Naive thymus-derived CD8-positive, alpha-beta T cell (primary cell): ENCODE data around the gene CCNB1IP1. TPM values are rescaled to one million over a fixed set of nuclear protein-coding genes. Genes with fewer than 3 reads are reported as not detected.

Source experiments
- ATAC-seq, 2 donors: fragments of 150-1000 bp; cut with Tn5 transposase in 1 of 2; sonication (Bioruptor Pico), chemical (Tn5 transposase) in 1 of 2; 1 replicate in 1 of 2; 2 replicates in 1 of 2; pipeline ENCODE4 v1.10.0; 2021; ENCODE audit warnings: mild to moderate bottlenecking in 2 of 2, moderate library complexity in 2 of 2
- POLR2A ChIA-PET: fragments of 350-600 bp; sonication (Branson Sonifier 250); formaldehyde crosslinking; loops from one replicate; lab custom pipeline; 2021; ENCODE audit warnings: antibody characterized with exemption; lab: Charles Lee
- DNase-seq, 10 donors: peaks; one replicate each; pipeline versions ENCODE4 v3.0.0 to v3.0.0-alpha.2; 2020 to 2022
- H3K27ac Mint-ChIP-seq, 10 donors: one replicate each; pipeline ENCODE4 v1.8.0; 2020 to 2022; ENCODE audit warnings: mild to moderate bottlenecking in 10 of 10, mixed read lengths in 10 of 10, moderate library complexity in 4 of 10, inconsistent platforms in 1 of 10
- H3K27me3 Mint-ChIP-seq, 5 donors: one replicate each; pipeline ENCODE4 v1.8.0; 2021 to 2022; ENCODE audit warnings: mixed read lengths in 5 of 5
- H3K36me3 Mint-ChIP-seq, 3 donors: one replicate each; pipeline ENCODE4 v1.8.0; 2020 to 2022; ENCODE audit warnings: mixed read lengths in 3 of 3, mild to moderate bottlenecking in 2 of 3, inconsistent platforms in 1 of 3
- H3K4me1 Mint-ChIP-seq, 4 donors: one replicate each; pipeline ENCODE4 v1.8.0; 2021 to 2022; ENCODE audit warnings: mixed read lengths in 4 of 4
- H3K4me3 Mint-ChIP-seq, 10 donors: one replicate each; pipeline ENCODE4 v1.8.0; 2020 to 2022; ENCODE audit warnings: mild to moderate bottlenecking in 10 of 10, mixed read lengths in 10 of 10, moderate library complexity in 6 of 10, inconsistent platforms in 1 of 10
- H3K9me3 Mint-ChIP-seq, 9 donors: one replicate each; pipeline ENCODE4 v1.8.0; 2020 to 2022; ENCODE audit warnings: mixed read lengths in 9 of 9, mild to moderate bottlenecking in 3 of 9, inconsistent platforms in 1 of 9, moderate library complexity in 1 of 9
- polyA plus RNA-seq, 3 donors: library from polyadenylated mRNA; unstranded; fragments of 300-500 nt; fragmentation: Illumina TruSeq; gene quantifications; one replicate each; pipeline ENCODE4 v1.2.3, GENCODE V29; 2021
- total RNA-seq, 8 experiments: library from RNA in 2 of 8; stranded (reverse) in 2 of 8; gene quantifications; one replicate each; pipeline ENCODE4 v1.2.3 and lab custom pipeline; 2021 to 2026

CCNB1IP1 gene
- total and polyA plus RNA-seq, 5 experiments from 2014 or later = 15.7 to 28.4 (median 21.6) TPM

DNA sequence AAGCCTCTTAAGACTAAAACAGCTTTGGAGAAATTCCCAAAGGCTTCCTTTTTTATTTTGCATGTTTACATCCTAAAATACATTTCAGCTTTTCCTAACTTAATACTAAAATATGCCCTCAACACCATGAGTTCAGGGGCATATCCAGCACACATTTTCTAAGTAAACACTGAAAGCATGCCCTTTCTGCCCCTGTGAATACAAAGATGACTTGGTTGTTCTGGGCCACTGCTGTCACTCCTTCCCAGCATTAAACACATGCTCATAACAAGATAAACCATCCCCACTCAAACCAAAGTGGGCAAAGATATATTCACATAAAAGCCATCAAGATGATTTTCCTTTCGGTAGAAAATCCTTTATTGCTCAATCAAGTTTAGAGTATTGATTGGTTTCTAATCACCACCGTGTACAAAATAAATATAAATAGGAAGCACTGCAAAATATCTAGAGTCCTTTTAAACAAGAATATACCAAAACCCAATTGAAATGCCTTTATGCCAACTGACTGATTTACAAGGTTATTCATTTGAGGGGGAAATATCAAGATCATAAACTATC is 1.9 kb downstream of the CCNB1IP1 start:
- peaks cover 7 to 44% (median 41%) of the 10 kb centered on the region in 4 donors for H3K4me1 Mint-ChIP-seq
- peak overlapping the region in 1 of 10 donors; percentile 92 for H3K4me3 Mint-ChIP-seq
- peak overlapping the region in 3 of 10 donors; percentile 27 to 87 (median 45) for H3K27ac Mint-ChIP-seq
- H3K9me3 Mint-ChIP-seq = no peaks in the 10 kb centered on the region
- POLR2A ChIA-PET = interaction anchor here (0.6 to 2.9 kb wide), 3 partner anchors 12 to 351 kb away, joined by 3 to 23 read pairs (median 3); partner anchors contain the start of gene PARP2
- no peaks in the 10 kb centered on the region for H3K27me3 Mint-ChIP-seq
- peaks cover 0 to 3% (median 0%) of the 10 kb centered on the region in 3 donors for H3K36me3 Mint-ChIP-seq
- no peak for ATAC-seq
- no peak for DNase-seq

DNA sequence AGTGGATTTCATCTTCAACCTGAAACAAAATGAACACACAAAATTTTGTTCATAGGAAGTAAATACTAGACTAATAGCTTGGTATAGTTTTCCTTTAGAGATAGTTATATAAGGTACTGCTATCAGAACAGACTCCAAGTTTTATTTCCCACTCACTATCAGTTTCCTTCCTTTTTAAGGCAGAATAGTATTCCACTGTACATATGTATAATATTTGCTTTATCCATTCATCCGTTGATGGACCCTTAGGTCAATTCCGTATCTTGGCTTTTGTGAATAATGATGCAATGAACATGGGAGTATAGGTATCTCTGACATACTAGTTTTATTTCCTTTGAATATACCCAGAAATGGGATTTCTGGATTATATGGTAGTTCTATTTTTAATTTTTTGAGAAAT is 3.7 kb downstream of the CCNB1IP1 start:
- POLR2A ChIA-PET = interaction anchor here (0.9 to 2.8 kb wide), 2 partner anchors 13 to 14 kb away, joined by 3 to 20 read pairs; partner anchors contain the start of gene PARP2
- Mint-ChIP-seq H3K4me3 (no peak overlapping the region), H3K4me1 (peaks cover 7 to 42% (median 40%) of the 10 kb centered on the region in 4 donors), H3K27me3 (no peaks in the 10 kb centered on the region), H3K9me3 (no peaks in the 10 kb centered on the region), H3K27ac (peak overlapping the region in 1 of 10 donors; percentile 65), H3K36me3 (peaks cover 0 to 10% (median 4%) of the 10 kb centered on the region in 3 donors)
- no peak for DNase-seq
- no peak for ATAC-seq

DNA sequence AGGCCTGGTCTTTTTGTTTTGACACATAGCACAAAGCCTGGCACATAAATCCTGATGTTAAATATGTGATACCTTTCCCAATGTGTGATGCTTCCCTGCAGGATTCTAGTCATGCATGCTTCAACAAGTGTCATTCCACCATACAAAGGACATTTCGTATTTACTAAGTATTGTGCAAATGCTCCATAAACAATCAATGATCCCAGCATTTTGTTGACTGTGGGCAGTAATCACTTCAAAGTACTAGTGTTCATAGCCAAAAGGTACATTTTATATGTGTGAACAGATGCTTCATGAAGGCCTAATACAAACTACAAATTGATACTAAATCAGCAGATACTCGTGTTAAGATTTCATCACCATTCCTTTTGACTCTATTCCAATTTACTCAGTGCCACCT is 4.4 kb downstream of the CCNB1IP1 start:
- H3K36me3 Mint-ChIP-seq = peaks cover 0 to 16% (median 6%) of the 10 kb centered on the region in 3 donors
- POLR2A ChIA-PET = interaction anchor here (1.4 to 2.8 kb wide), 2 partner anchors 14 to 281 kb away, joined by 5 to 20 read pairs; partner anchors contain the start of gene PARP2
- H3K4me3 Mint-ChIP-seq = no peak overlapping the region
- H3K9me3 Mint-ChIP-seq = no peaks in the 10 kb centered on the region
- H3K4me1 Mint-ChIP-seq = peaks cover 7 to 42% (median 38%) of the 10 kb centered on the region in 4 donors
- DNase-seq (no peak), ATAC-seq (no peak)
- H3K27me3 Mint-ChIP-seq = no peaks in the 10 kb centered on the region
- H3K27ac Mint-ChIP-seq = peak overlapping the region in 4 of 10 donors; percentile 2 to 78 (median 40)

DNA sequence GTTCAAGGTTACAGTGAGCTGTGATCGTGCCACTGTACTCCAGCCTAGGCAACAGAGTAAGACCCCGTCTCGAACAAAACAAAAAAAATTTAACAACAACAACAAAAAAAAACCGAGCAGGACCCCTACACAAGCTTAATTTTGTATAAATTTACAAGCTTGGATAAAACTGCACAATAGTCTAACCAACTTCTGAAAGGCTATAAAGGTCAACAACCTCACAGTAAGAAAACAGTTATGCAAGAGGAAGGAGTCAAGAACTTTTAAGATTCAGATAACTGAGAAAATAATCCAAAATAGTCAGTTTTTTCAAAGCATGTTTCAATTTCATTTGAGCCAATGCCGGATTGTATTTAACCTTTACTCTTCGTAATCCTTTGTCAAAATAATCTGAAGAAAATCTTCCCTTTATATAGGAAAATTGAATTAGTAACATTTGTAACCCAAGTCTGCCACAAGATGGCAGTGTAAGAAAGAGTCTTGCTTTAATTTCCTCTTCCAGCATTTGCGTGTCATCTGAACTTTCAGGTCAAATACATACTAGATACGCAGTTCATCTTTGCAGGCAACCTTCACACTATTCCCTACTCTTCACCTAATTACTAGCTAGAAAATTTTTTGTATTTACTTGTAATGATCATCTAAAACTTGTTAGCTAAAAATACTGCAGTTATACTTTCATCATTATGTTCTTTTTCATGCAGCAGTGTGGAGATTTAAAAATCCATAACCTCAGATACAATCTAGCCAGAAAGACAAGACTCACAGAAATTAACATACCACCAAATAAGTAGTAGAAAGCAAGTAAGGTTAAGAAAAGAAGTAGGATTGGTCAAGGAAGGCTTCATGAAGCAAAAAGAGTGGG is 5.8 kb downstream of the CCNB1IP1 start:
- Mint-ChIP-seq H3K36me3 (peaks cover 0 to 25% (median 6%) of the 10 kb centered on the region in 3 donors), H3K4me3 (peak overlapping the region in 4 of 10 donors; percentile 4 to 15 (median 7)), H3K9me3 (no peaks in the 10 kb centered on the region), H3K4me1 (peaks cover 7 to 29% (median 25%) of the 10 kb centered on the region in 4 donors), H3K27ac (peak overlapping the region in 9 of 10 donors; percentile 0 to 91 (median 78)), H3K27me3 (no peaks in the 10 kb centered on the region)
- peak; percentile 57 to 60 for ATAC-seq
- peak in 7 of 10 donors; percentile 8 to 75 (median 46) for DNase-seq
- POLR2A ChIA-PET = interaction anchor here (2.8 kb wide), 1 partner anchor 15 kb away, joined by 20 read pairs; the partner anchor contains the start of gene PARP2

DNA sequence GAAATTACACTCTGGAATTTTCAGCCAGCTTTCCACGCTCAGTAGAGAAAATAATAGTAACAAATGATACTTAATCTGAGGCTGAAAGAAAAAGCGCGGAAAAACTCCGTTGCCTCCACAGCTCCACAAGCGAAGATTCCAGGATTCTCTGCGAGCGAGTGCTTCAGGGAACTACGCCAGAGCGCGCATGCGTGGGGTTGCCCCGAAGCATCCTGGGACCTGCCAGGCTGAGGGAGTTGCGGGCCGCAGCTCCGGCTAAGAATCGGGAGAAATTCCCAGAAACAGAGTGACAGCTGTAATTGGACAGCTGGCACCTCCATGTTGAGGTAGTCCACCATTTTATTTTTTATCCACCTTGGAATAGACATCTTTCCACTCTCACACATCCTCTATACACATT is 15.4 kb downstream of the CCNB1IP1 start:
- Mint-ChIP-seq H3K27ac (no peak overlapping the region), H3K36me3 (peaks cover 0 to 78% (median 21%) of the 10 kb centered on the region in 3 donors), H3K4me3 (no peak overlapping the region), H3K4me1 (peaks cover 0 to 4% (median 1%) of the 10 kb centered on the region in 4 donors), H3K27me3 (no peaks in the 10 kb centered on the region), H3K9me3 (no peaks in the 10 kb centered on the region)
- no peak for DNase-seq
- no peak for ATAC-seq
- POLR2A ChIA-PET = interaction anchor here (1.1 kb wide), 1 partner anchor 8 kb away, joined by 3 read pairs; no protein-coding TSS in a partner anchor

DNA sequence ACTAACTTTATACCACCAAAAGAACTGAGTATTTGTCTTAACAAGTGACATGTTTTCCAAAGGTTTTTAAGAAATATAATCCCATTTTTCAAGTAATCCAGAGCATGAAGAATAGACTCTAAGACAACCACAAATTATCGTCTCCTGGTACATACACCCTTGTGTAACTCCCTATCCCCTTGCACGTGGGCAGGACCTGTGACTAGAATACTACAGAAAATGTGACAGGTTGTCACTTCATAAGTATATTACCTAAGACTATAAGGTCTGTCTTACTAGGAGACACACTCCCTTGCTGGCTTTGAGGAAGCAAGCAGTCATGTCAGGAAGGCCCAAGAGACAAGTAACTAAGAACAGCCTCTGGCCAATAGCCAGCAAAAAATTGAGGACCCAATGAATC is 19.1 kb downstream of the CCNB1IP1 start:
- Mint-ChIP-seq H3K27ac (no peak overlapping the region), H3K27me3 (no peaks in the 10 kb centered on the region), H3K4me1 (peaks cover 0 to 4% (median 0%) of the 10 kb centered on the region in 4 donors), H3K9me3 (no peaks in the 10 kb centered on the region), H3K36me3 (peaks cover 0 to 66% (median 19%) of the 10 kb centered on the region in 3 donors), H3K4me3 (no peak overlapping the region)
- POLR2A ChIA-PET = no interaction called here
- DNase-seq (no peak), ATAC-seq (no peak)

DNA sequence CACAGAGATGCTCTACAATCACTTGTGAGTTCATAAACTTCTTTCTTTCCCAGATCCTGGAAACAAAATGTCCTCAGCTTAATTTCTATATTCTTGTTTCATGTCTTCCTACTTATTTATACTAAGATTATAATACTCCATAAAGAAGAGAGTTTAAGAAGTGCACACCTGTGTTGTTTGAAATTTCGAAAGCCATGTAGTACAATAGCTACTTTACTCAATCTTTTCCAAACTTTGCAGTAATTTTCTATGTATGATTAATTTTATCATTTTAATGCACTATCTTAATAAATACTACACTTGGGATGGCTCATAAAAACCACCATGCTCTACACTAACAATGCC is 27.0 kb downstream of the CCNB1IP1 start:
- ATAC-seq = no peak
- H3K27ac Mint-ChIP-seq = peak overlapping the region; percentile 87 to 98 (median 90)
- DNase-seq = no peak
- H3K4me3 Mint-ChIP-seq = peak overlapping the region; percentile 83 to 97 (median 92)
- no peaks in the 10 kb centered on the region for H3K9me3 Mint-ChIP-seq
- peaks cover 0 to 20% (median 3%) of the 10 kb centered on the region in 3 donors for H3K36me3 Mint-ChIP-seq
- H3K4me1 Mint-ChIP-seq = peaks cover 19 to 39% (median 35%) of the 10 kb centered on the region in 4 donors
- POLR2A ChIA-PET = no interaction called here
- H3K27me3 Mint-ChIP-seq = no peaks in the 10 kb centered on the region

DNA sequence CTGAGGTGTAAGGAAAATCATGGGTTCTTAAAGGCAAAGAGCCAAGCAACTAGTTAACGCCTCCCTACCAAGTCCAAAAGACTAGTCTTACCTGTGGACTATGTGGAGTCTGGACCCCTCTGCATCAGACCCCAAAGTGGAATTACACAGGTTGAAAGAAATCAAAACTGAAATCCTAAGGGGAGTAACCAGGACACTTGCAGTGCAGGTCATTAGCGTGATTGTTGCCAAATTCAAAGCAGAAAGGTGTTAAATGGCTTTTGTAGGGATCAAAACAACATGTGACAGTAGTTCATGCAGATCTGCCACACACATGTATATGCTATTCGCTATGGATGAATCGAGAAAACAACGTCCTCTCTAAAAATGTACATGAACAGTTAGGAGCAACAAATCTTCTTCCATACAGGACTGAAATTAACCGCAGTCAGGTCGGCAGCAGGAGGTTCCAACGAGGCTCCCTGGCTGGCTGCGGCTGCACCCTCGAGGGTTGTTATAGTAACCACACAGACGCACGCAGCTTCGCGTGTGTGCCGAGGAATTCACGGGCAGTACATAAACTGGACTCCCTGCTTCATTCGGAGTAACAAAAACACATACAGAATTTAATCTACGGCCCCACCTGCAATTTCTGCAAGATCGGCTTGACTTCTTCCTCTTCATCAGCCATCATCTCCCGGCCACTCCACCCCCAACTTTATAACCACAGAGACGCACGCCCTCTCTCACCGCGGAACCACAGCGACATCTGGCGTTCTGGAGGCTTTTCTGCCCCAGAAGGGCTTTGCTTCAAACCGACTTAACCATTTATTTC is 27.6 kb downstream of the CCNB1IP1 start, which contains the start of gene TTC5:
Gene TTC5 (minus strand): TSS at position 687 of the 814 bp plus-strand sequence. CDS start 14 bp downstream, at position 673.
- Mint-ChIP-seq H3K4me1 (peaks cover 19 to 41% (median 35%) of the 10 kb centered on the region in 4 donors), H3K9me3 (no peaks in the 10 kb centered on the region), H3K27ac (peak within 1 kb of the TSS; percentile 87 to 98 (median 90)), H3K36me3 (peaks cover under 1 to 26% (median 8%) of the 10 kb centered on the region in 3 donors), H3K4me3 (peak within 1 kb of the TSS; percentile 83 to 97 (median 92)), H3K27me3 (no peaks in the 10 kb centered on the region)
- DNase-seq (peak; percentile 79 to 97 (median 90)), ATAC-seq (peak; percentile 98)
- POLR2A ChIA-PET = no interaction called here

DNA sequence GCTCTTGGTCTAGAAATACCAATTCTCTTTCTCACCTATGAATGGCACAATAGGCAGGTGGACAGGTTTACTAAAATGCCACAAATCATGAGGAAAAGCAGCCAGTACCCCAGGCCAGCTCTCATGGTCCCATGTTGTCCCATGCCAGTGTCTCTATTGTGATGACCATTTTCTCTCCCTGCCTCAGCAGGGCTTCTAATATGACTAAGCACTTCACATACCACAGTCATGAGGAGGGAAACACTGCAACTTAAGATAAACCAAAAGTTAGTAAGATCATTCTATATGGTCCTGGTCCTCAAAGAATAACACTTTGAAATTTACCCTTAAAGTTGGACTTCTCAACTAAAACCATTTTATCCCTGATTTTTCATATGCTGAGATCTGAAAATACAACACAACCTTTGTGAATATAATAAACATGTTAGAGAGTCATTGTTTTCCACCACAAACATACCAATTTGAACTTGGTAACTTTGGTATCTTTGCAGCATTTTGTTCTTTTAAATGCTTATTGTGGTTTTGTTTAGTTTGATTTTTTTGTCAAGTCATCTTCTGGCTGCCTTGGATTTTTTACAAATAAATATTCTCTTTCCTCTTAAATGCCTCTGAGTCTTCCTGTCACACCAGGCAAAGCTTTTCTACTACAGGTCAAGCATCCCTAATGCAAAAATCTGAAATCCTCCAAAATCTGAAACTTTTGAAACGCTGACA is 30.9 kb downstream of the CCNB1IP1 start:
- no peak for ATAC-seq
- H3K4me3 Mint-ChIP-seq = no peak overlapping the region
- no peaks in the 10 kb centered on the region for H3K9me3 Mint-ChIP-seq
- H3K4me1 Mint-ChIP-seq = peaks cover 19 to 41% (median 35%) of the 10 kb centered on the region in 4 donors
- no peak for DNase-seq
- peaks cover 4 to 57% (median 21%) of the 10 kb centered on the region in 3 donors for H3K36me3 Mint-ChIP-seq
- POLR2A ChIA-PET = no interaction called here
- peak overlapping the region in 1 of 10 donors; percentile 3 for H3K27ac Mint-ChIP-seq
- no peaks in the 10 kb centered on the region for H3K27me3 Mint-ChIP-seq

DNA sequence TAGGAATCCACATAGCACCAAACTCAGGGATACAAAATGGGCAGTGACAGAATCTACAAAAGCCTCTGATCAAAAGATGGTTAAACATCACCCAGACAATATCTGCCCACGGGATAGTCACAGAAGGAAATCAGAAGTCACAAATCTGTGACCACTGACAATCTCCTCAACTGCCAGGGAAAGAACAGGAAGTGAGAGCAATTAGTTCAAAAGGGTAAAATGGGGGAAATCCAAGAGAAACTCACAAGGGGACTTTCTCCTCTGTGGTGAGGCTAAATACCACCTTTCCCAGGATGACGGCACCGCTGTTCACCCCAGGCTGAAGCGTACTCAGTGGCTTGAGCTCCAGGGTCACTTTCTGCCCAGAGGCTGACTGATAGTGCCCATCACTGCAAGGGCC is 38.0 kb downstream of the CCNB1IP1 start:
- no peak for DNase-seq
- H3K4me1 Mint-ChIP-seq = peaks cover 0 to 2% (median under 1%) of the 10 kb centered on the region in 4 donors
- peaks cover 23 to 88% (median 37%) of the 10 kb centered on the region in 3 donors for H3K36me3 Mint-ChIP-seq
- POLR2A ChIA-PET = no interaction called here
- H3K4me3 Mint-ChIP-seq = no peak overlapping the region
- no peaks in the 10 kb centered on the region for H3K27me3 Mint-ChIP-seq
- no peaks in the 10 kb centered on the region for H3K9me3 Mint-ChIP-seq
- H3K27ac Mint-ChIP-seq = no peak overlapping the region
- no peak for ATAC-seq

DNA sequence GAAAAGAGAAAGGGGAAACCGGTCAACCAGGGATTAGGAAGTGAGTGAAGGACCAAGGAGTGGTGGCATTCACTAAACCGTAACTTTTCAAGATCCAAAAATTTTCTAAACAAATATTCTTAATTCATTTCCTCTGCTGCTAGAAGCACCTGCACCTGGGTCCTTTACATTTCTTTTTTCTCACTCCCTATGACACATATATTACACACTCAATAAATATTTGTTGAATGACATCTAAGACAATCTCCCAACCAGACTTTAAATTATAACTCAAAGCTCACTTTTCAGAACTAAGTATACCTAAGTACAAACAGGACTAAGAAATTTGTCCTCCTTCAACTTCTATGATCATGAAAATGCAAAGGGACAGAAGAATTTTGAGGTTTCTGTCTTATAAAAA is 38.4 kb downstream of the CCNB1IP1 start:
- POLR2A ChIA-PET = no interaction called here
- H3K27ac Mint-ChIP-seq = peak overlapping the region in 3 of 10 donors; percentile 29 to 72 (median 33)
- ATAC-seq = no peak

More for the DNA sequence above, 38.4 kb downstream of the CCNB1IP1 start:
- no peak for DNase-seq
- no peaks in the 10 kb centered on the region for H3K27me3 Mint-ChIP-seq
- H3K4me1 Mint-ChIP-seq = peaks cover 0 to 2% (median under 1%) of the 10 kb centered on the region in 4 donors
- H3K4me3 Mint-ChIP-seq = no peak overlapping the region
- no peaks in the 10 kb centered on the region for H3K9me3 Mint-ChIP-seq
- peaks cover 23 to 89% (median 40%) of the 10 kb centered on the region in 3 donors for H3K36me3 Mint-ChIP-seq
